Gastrocnemius medialis (tissue), 4 donors: ENCODE measurements around the gene CTRB2. TPM values are rescaled to one million over a fixed set of nuclear protein-coding genes. Genes with fewer than 3 reads are reported as not detected.
A peak's percentile ranks its signal among the peaks of the same experiment; 100 is the strongest.

Experiments used
- ATAC-seq, 2 donors: fragments of 150-250 bp; one replicate each; pipeline ENCODE4 v1.9.1; 2016
- DNase-seq, 2 donors: peaks; one replicate each; pipeline ENCODE4 v3.0.0-alpha.2; 2019
- H3K27ac ChIP-seq, 4 donors: fragments of 200-600 bp; sonication (generic); 1 replicate in 1 of 4; 2 replicates in 3 of 4; pipeline ENCODE4 v1.5.1; 2016 to 2018; ENCODE audit warnings: mild to moderate bottlenecking in 2 of 4, moderate library complexity in 1 of 4
- H3K27me3 ChIP-seq, 3 donors: fragments of 200-600 bp; sonication (generic) in 2 of 3; 1 replicate in 1 of 3; 2 replicates in 2 of 3; pipeline versions ENCODE4 v1.5.1 to v1.6.0; 2016 to 2019; ENCODE audit warnings: mild to moderate bottlenecking in 1 of 3, moderate library complexity in 1 of 3
- H3K36me3 ChIP-seq, 2 donors: fragments of 200-600 bp; sonication (generic) in 1 of 2; one replicate each; pipeline ENCODE4 v1.5.1; 2017 to 2018
- H3K4me1 ChIP-seq, 2 donors: fragments of 200-600 bp; sonication (generic) in 1 of 2; one replicate each; pipeline ENCODE4 v1.5.1; 2016 to 2017; ENCODE audit warnings: mild to moderate bottlenecking in 2 of 2
- H3K4me3 ChIP-seq, 4 donors: fragments of 200-600 bp; sonication (generic) in 3 of 4; 1 replicate in 1 of 4; 2 replicates in 3 of 4; pipeline ENCODE4 v1.5.1; 2016 to 2019; ENCODE audit warnings: mild to moderate bottlenecking in 2 of 4
- H3K9me3 ChIP-seq, 3 donors: fragments of 200-600 bp; sonication (generic) in 2 of 3; 1 replicate in 1 of 3; 2 replicates in 2 of 3; pipeline ENCODE4 v1.5.1; 2016 to 2019
- POLR2A ChIP-seq, 2 donors: fragments of 450-650 bp; IDR thresholded peaks; one replicate each; pipeline ENCODE4 v1.6.1; 2017; ENCODE audit warnings: antibody characterized with exemption in 2 of 2, mild to moderate bottlenecking in 2 of 2, moderate library complexity in 2 of 2
- in situ Hi-C, 4 donors: fragments of 200-750 bp; cut with MboI; loops; one replicate each; pipeline versions ENCODE4 v1.15.0 to v1.8.0; 2017; ENCODE audit warnings: low sequenced_read_pairs in 4 of 4
- intact Hi-C: fragments of 100-400 bp; cut with DNase I; formaldehyde crosslinking; loops from one replicate; pipeline ENCODE4 v1.15.1; 2023; ENCODE audit warnings: low total_unique reads
- total RNA-seq, 4 donors: library from RNA; depleted of rRNA; stranded (reverse); fragments of >200 nt; gene quantifications; one replicate each; pipeline versions ENCODE4 v1.1.0 to v1.2.3, GENCODE V29; 2016
- TF ChIP-seq, protein P1 (sequence below), 5 experiments: fragments of 450-650 bp in 3 of 5; fragments of 200-600 bp in 2 of 5; sonication (generic) in 2 of 5; IDR thresholded peaks in 4 of 5; conservative IDR thresholded peaks in 1 of 5; 1 replicate in 4 of 5; 2 replicates in 1 of 5; pipeline ENCODE4 v1.5.1; 2016 to 2019; ENCODE audit warnings: antibody characterized with exemption in 5 of 5, mild to moderate bottlenecking in 3 of 5, moderate library complexity in 3 of 5

Gene CTRB2
- total RNA-seq, 4 donors from 2014 or later = 3.0 TPM; not detected in 3

- DNase-seq = no peak
Measured at GRCh38 chr16:75204410-75204758, 2.6 kb downstream of the CTRB2 start.

GRCh38 chr16:75203667-75204409 is 3.1 kb downstream of the CTRB2 start:
- TF ChIP-seq, protein P1, sequence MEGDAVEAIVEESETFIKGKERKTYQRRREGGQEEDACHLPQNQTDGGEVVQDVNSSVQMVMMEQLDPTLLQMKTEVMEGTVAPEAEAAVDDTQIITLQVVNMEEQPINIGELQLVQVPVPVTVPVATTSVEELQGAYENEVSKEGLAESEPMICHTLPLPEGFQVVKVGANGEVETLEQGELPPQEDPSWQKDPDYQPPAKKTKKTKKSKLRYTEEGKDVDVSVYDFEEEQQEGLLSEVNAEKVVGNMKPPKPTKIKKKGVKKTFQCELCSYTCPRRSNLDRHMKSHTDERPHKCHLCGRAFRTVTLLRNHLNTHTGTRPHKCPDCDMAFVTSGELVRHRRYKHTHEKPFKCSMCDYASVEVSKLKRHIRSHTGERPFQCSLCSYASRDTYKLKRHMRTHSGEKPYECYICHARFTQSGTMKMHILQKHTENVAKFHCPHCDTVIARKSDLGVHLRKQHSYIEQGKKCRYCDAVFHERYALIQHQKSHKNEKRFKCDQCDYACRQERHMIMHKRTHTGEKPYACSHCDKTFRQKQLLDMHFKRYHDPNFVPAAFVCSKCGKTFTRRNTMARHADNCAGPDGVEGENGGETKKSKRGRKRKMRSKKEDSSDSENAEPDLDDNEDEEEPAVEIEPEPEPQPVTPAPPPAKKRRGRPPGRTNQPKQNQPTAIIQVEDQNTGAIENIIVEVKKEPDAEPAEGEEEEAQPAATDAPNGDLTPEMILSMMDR (IDR thresholded peaks at IDR 0.05 in 4 of 5, conservative IDR thresholded peaks at IDR 0.05 in 1 of 5) = no peak
- no peak for TF ChIP-seq POLR2A (IDR thresholded peaks at IDR 0.05)
- no peak overlapping the region for H3K4me3 ChIP-seq

More at GRCh38 chr16:75204410-75204758, 2.6 kb downstream of the CTRB2 start:
- intact Hi-C loops (loop anchor here (10.0 kb wide), 1 partner anchor 440 kb away; the partner anchor contains the start of genes KARS1 and TERF2IP), in situ Hi-C loops (loop anchor here in 2 of 4 donors (5.0 to 25.0 kb wide), 2 partner anchors 183 to 558 kb away; no protein-coding TSS in a partner anchor)
- TF ChIP-seq, protein P1 (IDR thresholded peaks at IDR 0.05 in 4 of 5, conservative IDR thresholded peaks at IDR 0.05 in 1 of 5) = no peak
- TF ChIP-seq POLR2A (IDR thresholded peaks at IDR 0.05) = no peak
- Histone ChIP-seq H3K36me3 (no peaks in the 10 kb centered on the region), H3K4me1 (no peaks in the 10 kb centered on the region), H3K27ac (no peak overlapping the region), H3K27me3 (no peaks in the 10 kb centered on the region), H3K9me3 (no peaks in the 10 kb centered on the region), H3K4me3 (no peak overlapping the region)
- ATAC-seq = no peak

GRCh38 chr16:75203096-75203495 is 3.9 kb downstream of the CTRB2 start:
- Histone ChIP-seq H3K27ac (peak overlapping the region in 1 of 4 donors; percentile 68), H3K4me3 (no peak overlapping the region), H3K36me3 (no peaks in the 10 kb centered on the region), H3K4me1 (no peaks in the 10 kb centered on the region), H3K27me3 (peaks cover 0 to 4% (median 3%) of the 10 kb centered on the region in 3 donors), H3K9me3 (no peaks in the 10 kb centered on the region)
- intact Hi-C loops (loop anchor here (10.0 kb wide), 1 partner anchor 442 kb away; the partner anchor contains the start of genes KARS1 and TERF2IP), in situ Hi-C loops (loop anchor here in 2 of 4 donors (5.0 to 25.0 kb wide), 2 partner anchors 184 to 559 kb away; no protein-coding TSS in a partner anchor)
- ATAC-seq (peak in 1 of 2 donors; percentile 36), DNase-seq (peak in 1 of 2 donors; percentile 41)
- no peak for TF ChIP-seq POLR2A (IDR thresholded peaks at IDR 0.05)
- TF ChIP-seq, protein P1 (IDR thresholded peaks at IDR 0.05 in 4 of 5, conservative IDR thresholded peaks at IDR 0.05 in 1 of 5) = no peak

More at GRCh38 chr16:75203667-75204409, 3.1 kb downstream of the CTRB2 start:
- H3K27ac ChIP-seq = peak overlapping the region in 1 of 4 donors; percentile 52
- H3K27me3 ChIP-seq = no peaks in the 10 kb centered on the region
- no peak for DNase-seq
- no peaks in the 10 kb centered on the region for H3K4me1 ChIP-seq
- intact Hi-C loops = loop anchor here (10.0 kb wide), 1 partner anchor 441 kb away; the partner anchor contains the start of genes KARS1 and TERF2IP
- in situ Hi-C loops = loop anchor here in 2 of 4 donors (5.0 to 25.0 kb wide), 2 partner anchors 183 to 558 kb away; no protein-coding TSS in a partner anchor
- H3K9me3 ChIP-seq = no peaks in the 10 kb centered on the region
- no peak for ATAC-seq
- no peaks in the 10 kb centered on the region for H3K36me3 ChIP-seq

GRCh38 chr16:75202069-75202590 is 4.8 kb downstream of the CTRB2 start:
- Histone ChIP-seq H3K9me3 (no peaks in the 10 kb centered on the region), H3K36me3 (no peaks in the 10 kb centered on the region), H3K4me3 (no peak overlapping the region), H3K27me3 (peaks cover 0 to 10% (median 7%) of the 10 kb centered on the region in 3 donors), H3K27ac (peak overlapping the region in 1 of 4 donors; percentile 68), H3K4me1 (no peaks in the 10 kb centered on the region)
- intact Hi-C loops (loop anchor here (10.0 kb wide), 1 partner anchor 443 kb away; the partner anchor contains the start of genes KARS1 and TERF2IP), in situ Hi-C loops (loop anchor here in 2 of 4 donors (5.0 to 25.0 kb wide), 2 partner anchors 185 to 560 kb away; no protein-coding TSS in a partner anchor)
- TF ChIP-seq POLR2A (IDR thresholded peaks at IDR 0.05) = no peak
- TF ChIP-seq, protein P1 (IDR thresholded peaks at IDR 0.05 in 4 of 5, conservative IDR thresholded peaks at IDR 0.05 in 1 of 5) = no peak
- ATAC-seq (no peak), DNase-seq (no peak)
